IMR-90 (cell line): Measurements from ENCODE around the gene PRSS50. TPM values are rescaled to one million over a fixed set of nuclear protein-coding genes. Genes with fewer than 3 reads are reported as not detected.

Experiments used
- ATAC-seq: fragments of 200-7000 bp; cut with Tn5 transposase; 2 replicates; pipeline ENCODE4 v1.9.1; 2020; ENCODE audit warnings: low read depth, mild to moderate bottlenecking, moderate library complexity
- BruUV-seq: library from RNA; stranded (reverse); fragments of 400-500 nt; replicated peaks from 2 replicates; lab custom pipeline; 2021; lab: Mats Ljungman, UMichigan
- CTCF ChIA-PET: fragments of 300-600 bp; formaldehyde crosslinking; extraction: SDS; loops from one replicate; lab custom pipeline; 2021; ENCODE audit warnings: antibody characterized with exemption; lab: Yijun Ruan, JAX
- POLR2A ChIA-PET: fragments of 300-600 bp; sonication (Branson Sonifier 250); formaldehyde crosslinking; loops from one replicate; lab custom pipeline; 2022; ENCODE audit warnings: antibody characterized with exemption; ENCODE audit not compliant: unreplicated experiment; lab: Charles Lee
- DNase-seq: peaks from one replicate; pipeline ENCODE4 v3.0.0; 2013
- H2AFZ ChIP-seq: replicated peaks from 2 replicates; pipeline ENCODE3; 2013; ENCODE audit warnings: low read length, mild to moderate bottlenecking; ENCODE audit not compliant: poor library complexity
- H2AK5ac ChIP-seq: 2 replicates; pipeline ENCODE4 v1.6.1; 2013; ENCODE audit warnings: low read depth, low read length, inconsistent platforms
- H2AK9ac ChIP-seq: replicated peaks from 2 replicates; pipeline ENCODE3; 2013; ENCODE audit warnings: mild to moderate bottlenecking, low read depth, low read length, moderate library complexity; ENCODE audit not compliant: poor library complexity
- H2BK120ac ChIP-seq: 2 replicates; pipeline ENCODE4 v1.6.1; 2013; ENCODE audit warnings: low read depth, low read length, inconsistent platforms
- H2BK15ac ChIP-seq: 3 replicates; pipeline ENCODE4 v1.6.1; 2013; ENCODE audit warnings: low read depth, low read length, inconsistent platforms
- H2BK20ac ChIP-seq: 2 replicates; pipeline ENCODE4 v1.6.1; 2013; ENCODE audit warnings: low read depth, mild to moderate bottlenecking, inconsistent platforms, low read length, moderate library complexity
- H2BK5ac ChIP-seq: 2 replicates; pipeline ENCODE4 v1.6.1; 2013; ENCODE audit warnings: mild to moderate bottlenecking, low read depth, low read length, inconsistent platforms; ENCODE audit not compliant: poor library complexity, severe bottlenecking
- H3K14ac ChIP-seq: replicated peaks from 2 replicates; pipeline ENCODE4 v1.6.1; 2013; ENCODE audit warnings: low read depth, low read length, inconsistent platforms
- H3K18ac ChIP-seq: 2 replicates; pipeline ENCODE4 v1.6.1; 2013; ENCODE audit warnings: low read depth, low read length, control low read depth
- H3K23ac ChIP-seq: 2 replicates; pipeline ENCODE4 v1.6.1; 2013; ENCODE audit warnings: low read depth, low read length, inconsistent platforms
- H3K27ac ChIP-seq: 2 replicates; pipeline ENCODE4 v1.5.1; 2013; ENCODE audit warnings: mild to moderate bottlenecking, control low read depth, low read length; ENCODE audit not compliant: insufficient read depth
- H3K27me3 ChIP-seq: 2 replicates; pipeline ENCODE4 v1.6.1; 2013; ENCODE audit warnings: low read length; ENCODE audit not compliant: control insufficient read depth, insufficient read depth
- H3K36me3 ChIP-seq: 2 replicates; pipeline ENCODE4 v1.6.1; 2013; ENCODE audit warnings: low read length, mixed read lengths; ENCODE audit not compliant: control insufficient read depth, insufficient read depth
- H3K4ac ChIP-seq: 2 replicates; pipeline ENCODE4 v1.6.1; 2013; ENCODE audit warnings: low read depth, low read length, inconsistent platforms
- H3K4me1 ChIP-seq: 2 replicates; pipeline ENCODE4 v1.6.1; 2013; ENCODE audit warnings: low read length, mixed read lengths; ENCODE audit not compliant: control insufficient read depth, insufficient read depth
- H3K4me2 ChIP-seq: 2 replicates; pipeline ENCODE4 v1.6.1; 2013; ENCODE audit warnings: low read depth, mild to moderate bottlenecking, control low read depth, low read length, moderate library complexity
- H3K4me3 ChIP-seq: 2 replicates; pipeline ENCODE4 v1.5.1; 2013; ENCODE audit warnings: low read depth, mild to moderate bottlenecking, control low read depth, low read length, moderate library complexity; ENCODE audit not compliant: insufficient read depth
- H3K56ac ChIP-seq: 2 replicates; pipeline ENCODE4 v1.6.1; 2013; ENCODE audit warnings: low read length, inconsistent platforms; ENCODE audit not compliant: insufficient read depth; ENCODE audit errors: extremely low read depth
- H3K79me1 ChIP-seq, 2 experiments: 2 replicates each; pipeline ENCODE4 v1.6.1; 2013; ENCODE audit warnings: low read length in 2 of 2, inconsistent platforms in 1 of 2, low read depth in 1 of 2
- H3K9ac ChIP-seq: 2 replicates; pipeline ENCODE4 v1.6.1; 2013; ENCODE audit warnings: low read depth, low read length, control low read depth
- H3K9me1 ChIP-seq: 2 replicates; pipeline ENCODE4 v1.6.1; 2013; ENCODE audit warnings: low read length, inconsistent platforms; ENCODE audit not compliant: insufficient read depth
- H3K9me3 ChIP-seq: 2 replicates; pipeline ENCODE4 v1.6.1; 2013; ENCODE audit warnings: low read length; ENCODE audit not compliant: control insufficient read depth, insufficient read depth
- H4K20me1 ChIP-seq: 2 replicates; pipeline ENCODE4 v1.6.1; 2013; ENCODE audit warnings: low read length, inconsistent platforms; ENCODE audit not compliant: insufficient read depth
- H4K5ac ChIP-seq: 2 replicates; pipeline ENCODE4 v1.6.1; 2013; ENCODE audit warnings: mild to moderate bottlenecking, low read depth, low read length, control low read depth
- H4K8ac ChIP-seq, 2 experiments: 2 replicates each; pipeline ENCODE4 v1.6.1; 2013; ENCODE audit warnings: low read depth in 2 of 2, low read length in 2 of 2, control low read depth in 1 of 2, inconsistent platforms in 1 of 2
- H4K91ac ChIP-seq: 2 replicates; pipeline ENCODE4 v1.6.1; 2013; ENCODE audit warnings: low read depth, low read length, inconsistent platforms; ENCODE audit not compliant: insufficient read depth
- BHLHE40 ChIP-seq: fragments of 150-350 bp; IDR thresholded peaks from 2 replicates; pipeline ENCODE4 v1.6.1; 2016; ENCODE audit warnings: mild to moderate bottlenecking, low read depth, low read length
- CEBPB ChIP-seq: IDR thresholded peaks from 2 replicates; pipeline ENCODE4 v1.6.1; 2012; ENCODE audit warnings: low read depth, low read length, improper control_type of control experiment
- CHD1 ChIP-seq: IDR thresholded peaks from 2 replicates; pipeline ENCODE4 v1.6.1; 2012; ENCODE audit warnings: low read depth, low read length, improper control_type of control experiment
- CTCF ChIP-seq: conservative IDR thresholded peaks from 2 replicates; pipeline ENCODE4 v1.5.1; 2012; ENCODE audit warnings: mild to moderate bottlenecking, low read depth, low read length, improper control_type of control experiment
- ELK1 ChIP-seq: fragments of 150-350 bp; IDR thresholded peaks from 2 replicates; pipeline ENCODE4 v1.6.1; 2016; ENCODE audit warnings: low read depth, mild to moderate bottlenecking, low read length, moderate library complexity, borderline replicate concordance
- FOS ChIP-seq: fragments of 150-350 bp; IDR thresholded peaks from 2 replicates; pipeline ENCODE4 v1.6.1; 2016; ENCODE audit warnings: low read depth, low read length
- MAFK ChIP-seq: IDR thresholded peaks from 2 replicates; pipeline ENCODE4 v1.6.1; 2012; ENCODE audit warnings: low read depth, low read length, improper control_type of control experiment
- MAZ ChIP-seq: IDR thresholded peaks from 2 replicates; pipeline ENCODE4 v1.6.1; 2012; ENCODE audit warnings: low read depth, mild to moderate bottlenecking, low read length, improper control_type of control experiment, moderate library complexity, borderline replicate concordance
- MXI1 ChIP-seq: IDR thresholded peaks from 2 replicates; pipeline ENCODE4 v1.6.1; 2012; ENCODE audit warnings: low read depth, mild to moderate bottlenecking, low read length, moderate library complexity, borderline replicate concordance
- NFE2L2 ChIP-seq: fragments of 150-350 bp; IDR thresholded peaks from 2 replicates; pipeline ENCODE4 v1.6.1; 2016; ENCODE audit warnings: low read depth, mild to moderate bottlenecking, low read length
- POLR2A ChIP-seq: IDR thresholded peaks from 2 replicates; pipeline ENCODE4 v1.6.1; 2012; ENCODE audit warnings: mild to moderate bottlenecking, low read depth, low read length
- RAD21 ChIP-seq: IDR thresholded peaks from 2 replicates; pipeline ENCODE4 v1.6.1; 2012; ENCODE audit warnings: low read length, improper control_type of control experiment
- RCOR1 ChIP-seq: IDR thresholded peaks from 2 replicates; pipeline ENCODE4 v1.6.1; 2012; ENCODE audit warnings: mild to moderate bottlenecking, low read length, improper control_type of control experiment; ENCODE audit not compliant: insufficient replicate concordance
- RFX5 ChIP-seq: IDR thresholded peaks from 2 replicates; pipeline ENCODE4 v1.8.0; 2012; ENCODE audit warnings: low read depth, mild to moderate bottlenecking, low read length, moderate library complexity
- SMC3 ChIP-seq: fragments of 150-350 bp; IDR thresholded peaks from 2 replicates; pipeline ENCODE4 v1.6.1; 2016; ENCODE audit warnings: low read depth, mild to moderate bottlenecking, antibody characterized with exemption, low read length, moderate library complexity
- USF2 ChIP-seq: fragments of 150-350 bp; IDR thresholded peaks from 2 replicates; pipeline ENCODE4 v1.6.1; 2017; ENCODE audit warnings: mild to moderate bottlenecking, antibody characterized with exemption, low read length, low read depth
- WGBS, 2 experiments: methylation state at CpG; one replicate each; pipeline versions ENCODE4 v1.1.5 to v1.1.7; 2013; ENCODE audit warnings: missing lambda C conversion rate in 2 of 2; ENCODE audit not compliant: insufficient read length in 1 of 2; ENCODE audit errors: extremely low coverage in 2 of 2; 5-methylcytosine and 5-hydroxymethylcytosine counted together
- dilution Hi-C: fragments of 300-500 bp; cut with HindIII; formaldehyde crosslinking; loops from one replicate; pipeline ENCODE4 v1.14.3; 2018; ENCODE audit warnings: low sequenced_read_pairs; ENCODE audit not compliant: unreplicated experiment
- in situ Hi-C: fragments of 300-500 bp; cut with MboI; formaldehyde crosslinking; loops from 3 replicates; pipeline ENCODE4 v1.14.3; 2019; ENCODE audit warnings: low sequenced_read_pairs, inconsistent platforms, mixed read lengths
- intact Hi-C: fragments of 100-400 bp; cut with micrococcal nuclease; formaldehyde crosslinking; loops from 2 replicates; pipeline ENCODE4 v1.10.0; 2022
- polyA plus RNA-seq, 3 experiments: library from polyadenylated mRNA; depleted of rRNA; stranded (reverse); fragments of >200 nt; gene quantifications; 2 replicates each; pipeline ENCODE4 v1.2.3, GENCODE V29; 2012; ENCODE audit warnings: low replicate concordance in 1 of 3
- total RNA-seq: library from RNA; depleted of rRNA; stranded (reverse); fragments of >200 nt; gene quantifications from 2 replicates; pipeline ENCODE4 v1.2.3, GENCODE V29; 2012

The PRSS50 gene
- total and polyA plus RNA-seq, 2 of the 4 experiments (the other 2 are of a cell fraction) = not detected

GRCh38 chr3:46667657-46668056 lies 50.0 kb downstream of the PRSS50 start:
- 86% methylated on average over 4 of the region's 9 CpGs; no CpG with 5 or more reads in 1 of the 2 experiments for WGBS, 2 experiments
- Histone ChIP-seq H3K9me3 (no peaks in the 10 kb centered on the region), H3K27me3 (peaks cover 2% of the 10 kb centered on the region; the same call in 1 of the 2 replicates), H4K5ac (no peak overlapping the region), H2BK5ac (no peak overlapping the region), H2AK9ac (no peak overlapping the region), H3K23ac (no peak overlapping the region), H3K36me3 (peaks cover 1% of the 10 kb centered on the region; the same call in 1 of the 2 replicates), H3K27ac (no peak overlapping the region), H2AFZ (peak overlapping the region; percentile 43), H4K8ac (no peak overlapping the region), H2AK5ac (no peak overlapping the region), H3K9me1 (no peaks in the 10 kb centered on the region; the same call in 1 of the 2 replicates), H2BK120ac (no peak overlapping the region), H3K4me2 (no peak overlapping the region), H3K4ac (no peak overlapping the region), H3K4me3 (no peak overlapping the region), H3K56ac (no peak overlapping the region), H3K9ac (no peak overlapping the region), H4K20me1 (no peaks in the 10 kb centered on the region), H2BK20ac (no peak overlapping the region), H4K91ac (no peak overlapping the region), H2BK15ac (no peak overlapping the region), H3K4me1 (peaks cover 9% of the 10 kb centered on the region), H3K14ac (no peak overlapping the region), H3K79me1 (no peaks in the 10 kb centered on the region), H3K18ac (no peak overlapping the region)
- TF ChIP-seq USF2 (no peak), MAZ (no peak), CTCF (no peak), NFE2L2 (no peak), BHLHE40 (no peak), CEBPB (no peak), CHD1 (no peak), MXI1 (no peak), RAD21 (no peak), FOS (no peak), MAFK (no peak), POLR2A (no peak), RFX5 (no peak), RCOR1 (no peak), SMC3 (no peak), ELK1 (no peak)
- in situ Hi-C loops = no loop called here
- CTCF ChIA-PET = no interaction called here
- dilution Hi-C loops = no loop called here
- no peak for ATAC-seq
- POLR2A ChIA-PET = no interaction called here
- no peak for DNase-seq
- no TSS peak for BruUV-seq
- intact Hi-C loops = no loop called here
